ENCODE measurements around the gene CDKAL1. TPM values are rescaled to one million over a fixed set of nuclear protein-coding genes. Genes with fewer than 3 reads are reported as not detected.
"Not testable (repeated sequence)": the region's sequence is repeated elsewhere in the genome, so short reads cannot be mapped to it uniquely, and the experiment has no call there.

The CDKAL1 gene
- total RNA-seq, 1 donor from 2014 or later, result 47.6 TPM

- DNase-seq, result no peak
Observed at GRCh38 chr6:20805021-20805420, 270.8 kb downstream of the CDKAL1 start.

GRCh38 chr6:20806669-20807068 lies 272.4 kb downstream of the CDKAL1 start:
- no peak for DNase-seq

- no peak for DNase-seq
Observed at GRCh38 chr6:20808439-20808838, 274.2 kb downstream of the CDKAL1 start.

- DNase-seq, result no peak
Observed at GRCh38 chr6:20808924-20809323, 274.7 kb downstream of the CDKAL1 start.

GRCh38 chr6:20810727-20811108 lies 276.5 kb downstream of the CDKAL1 start:
- no peak for DNase-seq

- DNase-seq, result no peak
Observed at GRCh38 chr6:20811109-20811761, 277.0 kb downstream of the CDKAL1 start.

- DNase-seq, result no peak
Observed at GRCh38 chr6:20812776-20813175, 278.5 kb downstream of the CDKAL1 start.

- DNase-seq, result no peak
Observed at GRCh38 chr6:20814494-20814893, 280.2 kb downstream of the CDKAL1 start.

GRCh38 chr6:20816126-20816525 lies 281.9 kb downstream of the CDKAL1 start:
- no peak for DNase-seq

GRCh38 chr6:20817806-20818320 lies 283.6 kb downstream of the CDKAL1 start:
- DNase-seq, result no peak

GRCh38 chr6:20819774-20820400 lies 285.6 kb downstream of the CDKAL1 start:
- no peak for DNase-seq

GRCh38 chr6:20826378-20826777 lies 292.1 kb downstream of the CDKAL1 start:
- no peak for DNase-seq

GRCh38 chr6:20827798-20828197 lies 293.5 kb downstream of the CDKAL1 start:
- no peak for DNase-seq

- DNase-seq, result no peak
Observed at GRCh38 chr6:20830576-20830975, 296.3 kb downstream of the CDKAL1 start.

- not testable (repeated sequence) for DNase-seq
Observed at GRCh38 chr6:20831251-20831650, 297.0 kb downstream of the CDKAL1 start.

GRCh38 chr6:20833881-20834515 lies 299.7 kb downstream of the CDKAL1 start:
- DNase-seq, result no peak

GRCh38 chr6:20835315-20836010 lies 301.2 kb downstream of the CDKAL1 start:
- DNase-seq, result no peak

- no peak for DNase-seq
Observed at GRCh38 chr6:20837189-20837588, 302.9 kb downstream of the CDKAL1 start.

GRCh38 chr6:20838113-20838512 lies 303.9 kb downstream of the CDKAL1 start:
- no peak for DNase-seq

GRCh38 chr6:20839630-20840029 lies 305.4 kb downstream of the CDKAL1 start:
- DNase-seq, result no peak

GRCh38 chr6:20840675-20841074 lies 306.4 kb downstream of the CDKAL1 start:
- DNase-seq, result no peak

- no peak for DNase-seq
Observed at GRCh38 chr6:20841806-20842205, 307.5 kb downstream of the CDKAL1 start.

GRCh38 chr6:20845592-20845991 lies 311.3 kb downstream of the CDKAL1 start:
- DNase-seq, result no peak
